ACC112 (cell line): Measurements from ENCODE around the gene INPP5A.

Experiments used
- H2AFZ ChIP-seq: fragments of 200-600 bp; sonication (generic); one replicate; pipeline ENCODE4 v1.6.0; 2017; ENCODE audit warnings: antibody characterized with exemption, low read length; ENCODE audit not compliant: unreplicated experiment
- H3K27ac ChIP-seq: fragments of 200-600 bp; sonication (generic); 2 replicates; pipeline ENCODE4 v1.5.1; 2014; ENCODE audit warnings: low read depth, mild to moderate bottlenecking, antibody characterized with exemption, low read length, moderate library complexity
- H3K27me3 ChIP-seq: fragments of 200-600 bp; sonication (generic); 2 replicates; pipeline ENCODE4 v1.6.1; 2014; ENCODE audit warnings: mild to moderate bottlenecking, antibody characterized with exemption, low read length, moderate library complexity, mixed read lengths; ENCODE audit not compliant: insufficient read depth
- H3K36me3 ChIP-seq: fragments of 200-600 bp; sonication (generic); 2 replicates; pipeline ENCODE4 v1.6.1; 2016; ENCODE audit warnings: mild to moderate bottlenecking, antibody characterized with exemption, low read length, moderate library complexity, mixed read lengths; ENCODE audit not compliant: insufficient read depth
- H3K4me1 ChIP-seq: fragments of 200-600 bp; sonication (generic); one replicate; pipeline ENCODE4 v1.6.1; 2016; ENCODE audit warnings: low read length, mixed read lengths; ENCODE audit not compliant: insufficient read depth, unreplicated experiment, control insufficient read depth
- H3K4me3 ChIP-seq: fragments of 200-600 bp; sonication (generic); 2 replicates; pipeline ENCODE4 v1.5.1; 2014; ENCODE audit warnings: mild to moderate bottlenecking, low read depth, low read length
- H3K79me2 ChIP-seq: fragments of 200-600 bp; sonication (generic); one replicate; pipeline ENCODE4 v1.6.0; 2016; ENCODE audit warnings: low read length; ENCODE audit not compliant: control insufficient read depth, unreplicated experiment, insufficient read depth

INPP5A gene

DNA sequence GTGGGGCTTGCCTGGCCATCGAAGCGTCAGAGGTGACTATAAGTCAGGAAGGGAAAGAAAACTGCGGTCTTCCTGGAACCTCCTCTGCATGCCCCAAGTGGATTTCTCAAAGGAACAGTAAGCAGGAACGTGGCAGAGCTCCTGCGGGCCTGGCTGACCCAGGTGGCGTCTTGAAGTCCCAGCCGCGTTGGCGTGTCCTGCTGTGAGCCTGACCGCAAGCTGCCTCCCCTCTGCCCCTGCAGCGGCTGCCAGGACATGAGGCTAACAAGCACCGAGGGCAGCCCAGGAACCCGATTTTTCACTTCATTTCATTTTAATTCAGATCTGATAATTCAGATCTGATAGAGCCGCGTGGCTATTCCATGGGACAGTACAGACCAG lies 193.0 kb downstream of the INPP5A start:
- no peak overlapping the region for H2AFZ ChIP-seq
- no peaks in the 10 kb centered on the region for H3K27me3 ChIP-seq
- H3K4me3 ChIP-seq = no peak overlapping the region
- H3K27ac ChIP-seq = no peak overlapping the region
- H3K4me1 ChIP-seq = no peaks in the 10 kb centered on the region
- H3K79me2 ChIP-seq = no peaks in the 10 kb centered on the region
- H3K36me3 ChIP-seq = no peaks in the 10 kb centered on the region; the same call in 1 of the 2 replicates

DNA sequence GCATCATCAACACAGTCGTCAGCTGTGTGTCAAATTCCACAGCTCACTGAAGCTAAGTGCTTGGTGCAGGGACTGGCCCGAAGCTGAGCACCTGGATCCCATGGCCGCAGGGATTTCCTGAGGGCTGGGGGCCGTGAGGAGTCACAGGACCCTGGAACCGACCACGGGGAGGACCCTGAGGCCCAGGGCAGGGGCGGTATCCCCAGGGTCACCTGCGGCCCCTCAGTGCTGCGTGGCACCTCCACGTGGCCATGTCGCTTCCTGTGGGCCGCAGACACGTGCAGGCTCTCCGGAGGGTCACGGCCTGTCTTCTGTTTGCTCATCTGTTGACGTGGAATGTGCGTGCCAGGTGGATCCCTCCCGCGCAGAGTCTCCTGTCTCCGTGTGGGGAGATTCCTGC lies 194.9 kb downstream of the INPP5A start:
- Histone ChIP-seq H3K27me3 (no peaks in the 10 kb centered on the region), H3K27ac (no peak overlapping the region), H3K79me2 (no peaks in the 10 kb centered on the region), H3K4me1 (no peaks in the 10 kb centered on the region), H3K36me3 (no peaks in the 10 kb centered on the region), H3K4me3 (no peak overlapping the region), H2AFZ (no peak overlapping the region)

DNA sequence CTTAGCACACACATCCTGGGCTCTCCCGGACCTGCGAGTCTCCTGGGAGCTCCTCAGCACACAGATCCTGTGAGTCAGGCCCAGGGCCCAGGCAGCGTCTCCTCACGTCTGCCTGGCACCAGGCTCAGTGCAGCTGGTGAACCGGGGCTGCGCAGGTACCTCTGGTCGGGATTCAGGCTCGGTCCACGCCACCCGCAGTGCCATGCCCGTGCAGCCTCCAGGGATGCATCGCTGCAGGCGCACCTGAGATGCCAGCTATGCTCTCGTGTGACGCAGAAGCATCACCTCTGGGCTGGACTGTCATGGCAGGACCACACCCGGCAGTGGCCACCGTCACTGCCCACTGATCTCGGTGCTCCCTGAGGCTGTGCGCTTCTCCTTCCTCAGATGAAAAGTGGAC lies 196.3 kb downstream of the INPP5A start:
- no peaks in the 10 kb centered on the region for H3K4me1 ChIP-seq
- H3K36me3 ChIP-seq = no peaks in the 10 kb centered on the region
- no peak overlapping the region for H3K4me3 ChIP-seq
- H3K27me3 ChIP-seq = no peaks in the 10 kb centered on the region
- H3K27ac ChIP-seq = no peak overlapping the region
- H2AFZ ChIP-seq = no peak overlapping the region
- no peaks in the 10 kb centered on the region for H3K79me2 ChIP-seq

DNA sequence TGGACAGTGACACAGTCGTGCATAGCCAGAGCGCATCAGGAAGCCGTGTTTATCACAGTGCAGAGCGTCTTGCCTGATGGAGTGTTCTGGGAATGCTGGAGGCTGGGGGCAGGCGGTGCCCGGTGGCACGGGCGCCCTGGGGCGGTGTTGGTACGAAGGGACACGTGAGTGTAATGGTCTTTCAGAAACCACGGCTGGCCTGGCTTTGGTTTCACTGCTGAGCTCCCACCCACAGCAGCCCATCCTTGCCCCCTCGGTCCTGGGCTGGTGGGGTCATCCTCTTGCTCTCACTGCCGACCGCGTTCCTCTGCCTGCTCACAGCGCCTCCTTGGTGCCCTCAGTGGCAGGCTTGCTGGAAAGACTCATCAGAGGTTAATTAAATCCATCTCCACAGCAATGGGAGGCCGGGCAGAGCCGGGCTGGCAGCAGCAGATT lies 197.8 kb downstream of the INPP5A start:
- Histone ChIP-seq H3K36me3 (no peaks in the 10 kb centered on the region), H3K27ac (no peak overlapping the region), H3K4me1 (no peaks in the 10 kb centered on the region), H3K27me3 (no peaks in the 10 kb centered on the region), H3K79me2 (no peaks in the 10 kb centered on the region), H2AFZ (no peak overlapping the region), H3K4me3 (no peak overlapping the region)

DNA sequence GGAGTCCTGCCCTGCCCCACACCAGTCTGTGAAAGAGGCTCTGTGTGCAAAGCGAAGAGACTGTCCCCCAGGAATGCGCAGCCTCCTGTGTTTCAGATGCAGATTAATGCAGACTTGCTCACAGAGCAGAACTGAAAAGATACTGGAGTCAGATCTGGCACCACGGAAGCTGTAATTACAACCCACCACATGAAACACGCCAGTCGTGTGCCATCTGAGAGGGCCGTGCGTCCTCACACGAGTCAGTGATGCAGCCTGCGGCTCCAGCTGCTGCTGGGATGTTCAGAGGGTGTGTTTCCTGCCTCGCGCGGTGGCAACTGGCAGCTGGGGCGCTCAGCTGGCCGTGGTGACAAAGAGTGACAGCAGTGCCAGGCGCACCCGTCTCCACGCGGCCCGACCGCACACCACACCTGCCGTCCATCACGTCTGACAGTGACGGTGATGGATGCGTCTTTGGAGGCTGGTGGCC lies 198.4 kb downstream of the INPP5A start:
- Histone ChIP-seq H3K4me1 (no peaks in the 10 kb centered on the region), H3K79me2 (no peaks in the 10 kb centered on the region), H2AFZ (no peak overlapping the region), H3K36me3 (no peaks in the 10 kb centered on the region), H3K27ac (no peak overlapping the region), H3K4me3 (no peak overlapping the region), H3K27me3 (no peaks in the 10 kb centered on the region)

DNA sequence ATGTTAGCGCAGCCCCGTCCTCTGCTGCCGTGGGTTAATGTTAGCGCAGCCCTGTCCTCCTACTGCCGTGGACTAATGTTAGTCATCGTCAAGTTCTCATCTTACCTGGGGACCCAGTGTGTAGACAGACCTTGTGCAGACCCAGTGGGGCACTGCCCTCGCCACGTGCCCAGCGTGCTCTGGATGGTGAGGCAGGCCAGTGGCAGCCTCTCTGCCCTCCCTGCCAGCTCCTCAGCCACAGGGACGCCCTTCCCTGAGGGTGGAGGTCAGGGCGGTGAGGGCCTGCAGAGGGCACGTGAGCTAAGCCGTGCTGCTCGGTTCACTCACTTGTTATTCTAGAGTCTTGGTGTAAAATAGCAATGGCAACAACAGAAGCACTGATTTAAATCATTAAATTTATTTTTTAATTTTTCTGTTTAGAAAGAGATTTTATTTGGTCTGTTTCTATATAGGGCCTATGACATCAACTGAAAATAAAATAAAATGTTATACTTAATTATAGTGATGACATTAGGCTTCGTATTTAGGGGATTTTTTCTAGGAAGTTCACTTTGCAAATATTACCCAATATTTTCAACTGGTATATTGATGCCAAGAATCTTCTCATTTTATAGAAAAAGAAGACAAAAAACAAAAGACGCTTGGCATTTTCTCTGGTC lies 199.9 kb downstream of the INPP5A start:
- H2AFZ ChIP-seq = no peak overlapping the region
- no peak overlapping the region for H3K27ac ChIP-seq
- H3K79me2 ChIP-seq = no peaks in the 10 kb centered on the region
- no peaks in the 10 kb centered on the region for H3K4me1 ChIP-seq
- H3K27me3 ChIP-seq = no peaks in the 10 kb centered on the region
- no peak overlapping the region for H3K4me3 ChIP-seq
- no peaks in the 10 kb centered on the region for H3K36me3 ChIP-seq

DNA sequence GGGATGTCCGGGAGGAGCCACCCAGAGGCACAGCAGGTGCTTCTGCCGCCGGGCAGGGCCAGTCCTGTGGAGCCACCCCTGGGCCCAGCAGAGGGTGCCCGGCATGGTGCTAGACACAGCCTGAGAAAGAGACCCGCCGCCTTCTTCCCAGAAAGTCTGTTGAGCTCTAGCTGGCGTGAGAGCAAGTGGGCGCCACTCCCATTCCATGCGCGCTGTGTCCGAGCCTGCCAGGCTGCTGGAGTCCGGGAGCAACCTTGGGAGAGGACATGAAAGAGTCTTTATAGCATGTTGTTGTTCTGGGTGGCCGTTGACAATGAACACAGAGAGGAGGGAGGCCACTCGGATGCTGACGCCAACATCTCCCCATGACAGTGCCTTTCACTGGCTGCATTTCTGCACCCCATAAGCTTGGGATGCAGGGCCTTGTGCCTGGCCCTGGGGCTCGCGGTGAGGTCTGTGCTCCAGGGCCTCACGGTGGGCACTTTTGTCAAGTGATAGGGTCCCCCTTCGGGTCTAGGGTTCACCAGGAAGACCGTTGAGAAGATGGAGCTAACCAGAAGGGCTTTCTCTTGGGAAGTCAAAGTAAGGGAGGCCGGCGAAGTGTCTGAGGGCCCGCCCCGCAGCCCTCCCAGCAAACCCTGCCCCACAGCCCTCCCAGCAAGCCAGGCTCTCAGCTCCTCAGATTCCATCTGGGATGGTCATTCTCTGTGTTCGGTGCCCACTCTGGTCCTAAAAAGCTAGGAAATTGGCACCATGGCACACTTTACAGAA lies 201.1 kb downstream of the INPP5A start:
- Histone ChIP-seq H3K4me1 (no peaks in the 10 kb centered on the region), H2AFZ (no peak overlapping the region), H3K27me3 (no peaks in the 10 kb centered on the region), H3K79me2 (no peaks in the 10 kb centered on the region), H3K27ac (no peak overlapping the region), H3K4me3 (no peak overlapping the region), H3K36me3 (no peaks in the 10 kb centered on the region)

DNA sequence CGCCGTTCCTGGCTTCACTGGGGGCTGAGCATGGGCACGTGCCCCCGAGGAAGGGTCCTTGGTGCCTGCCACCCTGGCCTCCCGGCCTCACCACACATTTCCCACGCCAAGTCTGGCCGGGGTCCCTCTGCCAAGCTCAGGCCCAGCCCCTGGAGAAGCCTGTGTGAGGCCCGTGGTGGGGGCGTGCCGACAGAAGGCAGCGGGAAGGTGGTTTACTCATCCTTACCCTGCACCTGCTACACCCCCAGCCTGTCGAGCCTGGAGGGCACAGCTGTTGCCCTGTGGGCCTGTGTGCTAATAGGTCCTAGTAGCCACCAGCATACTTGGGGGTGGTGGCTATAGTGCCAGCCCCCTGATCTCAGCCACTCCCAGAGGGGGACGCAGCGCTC lies 201.6 kb downstream of the INPP5A start:
- Histone ChIP-seq H3K27ac (no peak overlapping the region), H3K36me3 (no peaks in the 10 kb centered on the region), H3K4me3 (no peak overlapping the region), H3K4me1 (no peaks in the 10 kb centered on the region), H3K27me3 (no peaks in the 10 kb centered on the region), H3K79me2 (no peaks in the 10 kb centered on the region), H2AFZ (no peak overlapping the region)

DNA sequence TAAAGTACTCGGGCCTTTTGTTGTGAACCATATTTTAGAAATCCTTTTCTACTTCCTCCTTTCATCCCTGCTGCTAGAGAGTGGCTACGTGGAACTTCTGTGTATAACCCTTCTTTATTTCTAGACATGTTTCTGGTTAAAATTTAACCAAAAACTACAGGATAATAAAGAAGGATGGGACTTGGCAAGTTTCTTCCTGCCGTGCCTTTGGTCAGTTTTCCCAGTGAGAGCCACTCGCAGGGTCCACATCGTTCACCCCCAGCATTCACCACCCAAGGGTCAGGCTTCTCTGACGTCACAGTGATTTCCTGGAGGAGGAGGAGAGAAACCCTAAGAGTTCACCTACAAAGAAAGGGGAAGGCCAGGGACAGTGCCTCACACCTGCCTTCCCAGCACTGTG lies 203.0 kb downstream of the INPP5A start:
- H3K4me1 ChIP-seq = no peaks in the 10 kb centered on the region
- H3K4me3 ChIP-seq = no peak overlapping the region
- no peaks in the 10 kb centered on the region for H3K36me3 ChIP-seq
- no peaks in the 10 kb centered on the region for H3K27me3 ChIP-seq
- H3K27ac ChIP-seq = no peak overlapping the region
- H3K79me2 ChIP-seq = no peaks in the 10 kb centered on the region
- H2AFZ ChIP-seq = no peak overlapping the region

DNA sequence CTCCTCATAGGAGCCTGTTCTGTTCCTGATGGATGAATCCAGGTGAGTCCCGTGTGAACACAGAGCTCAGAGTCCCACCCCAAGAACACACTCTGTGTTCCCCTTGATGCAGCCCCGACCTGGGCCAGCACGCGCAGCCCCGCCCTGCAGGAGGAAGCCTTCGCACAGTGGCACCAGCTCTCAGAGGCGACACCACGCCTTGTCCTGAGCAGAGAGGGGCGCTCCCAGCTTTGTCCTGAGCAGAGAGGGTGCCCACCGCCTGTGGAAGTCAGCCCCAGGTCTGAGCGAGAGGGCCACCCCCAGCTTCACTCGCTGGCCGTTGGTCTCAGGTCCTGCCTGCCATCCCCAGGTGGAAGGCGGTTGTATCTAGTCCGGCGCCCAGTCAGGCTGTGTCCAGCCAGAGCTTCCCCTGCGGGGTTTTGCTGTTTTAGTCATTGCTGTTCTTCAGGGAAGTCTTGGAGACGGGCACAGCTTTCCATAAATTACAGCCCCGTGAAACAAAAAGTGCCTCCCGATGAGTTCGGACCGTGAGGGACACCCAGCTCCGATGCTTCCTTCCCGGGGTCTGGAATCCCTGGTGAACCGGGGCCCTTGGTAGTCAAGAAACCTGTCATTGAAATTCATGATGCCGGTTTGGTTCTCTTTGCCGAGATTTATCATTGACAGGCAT lies 204.7 kb downstream of the INPP5A start:
- H3K4me3 ChIP-seq = no peak overlapping the region
- no peaks in the 10 kb centered on the region for H3K4me1 ChIP-seq
- H3K27ac ChIP-seq = no peak overlapping the region
- no peaks in the 10 kb centered on the region for H3K36me3 ChIP-seq
- H2AFZ ChIP-seq = no peak overlapping the region
- no peaks in the 10 kb centered on the region for H3K79me2 ChIP-seq
- H3K27me3 ChIP-seq = no peaks in the 10 kb centered on the region

DNA sequence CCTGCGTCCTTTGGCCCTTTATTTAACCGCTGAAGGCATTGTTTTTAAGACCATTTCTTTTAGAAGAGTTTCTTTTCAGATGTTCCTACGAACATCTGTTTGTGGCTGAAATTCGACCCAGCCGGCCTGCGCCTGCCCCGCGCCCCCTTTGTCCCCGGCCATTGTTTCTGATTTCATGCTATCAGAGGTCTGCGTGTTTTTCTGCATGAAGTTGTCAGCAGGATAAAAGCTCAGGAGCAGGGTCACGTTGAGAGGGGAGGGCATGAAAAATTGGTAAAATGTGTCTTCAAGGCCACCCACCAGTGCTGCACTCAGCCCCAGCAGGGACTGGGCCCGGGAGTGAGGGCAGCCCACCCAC lies 205.2 kb downstream of the INPP5A start:
- Histone ChIP-seq H3K4me3 (no peak overlapping the region), H3K27me3 (no peaks in the 10 kb centered on the region), H3K27ac (no peak overlapping the region), H3K4me1 (no peaks in the 10 kb centered on the region), H3K79me2 (no peaks in the 10 kb centered on the region), H3K36me3 (no peaks in the 10 kb centered on the region), H2AFZ (no peak overlapping the region)
